NCI-H2171 treated with DMSO at 0.1 percent for 48 hours (cell line): Measurements from ENCODE around the gene NIPAL3.
A peak's percentile ranks its signal among the peaks of the same experiment; 100 is the strongest.

Experiments
- DNase-seq: peaks from one replicate; lab custom pipeline; 2025; lab: John Stamatoyannopoulos, UW

Gene NIPAL3

DNA sequence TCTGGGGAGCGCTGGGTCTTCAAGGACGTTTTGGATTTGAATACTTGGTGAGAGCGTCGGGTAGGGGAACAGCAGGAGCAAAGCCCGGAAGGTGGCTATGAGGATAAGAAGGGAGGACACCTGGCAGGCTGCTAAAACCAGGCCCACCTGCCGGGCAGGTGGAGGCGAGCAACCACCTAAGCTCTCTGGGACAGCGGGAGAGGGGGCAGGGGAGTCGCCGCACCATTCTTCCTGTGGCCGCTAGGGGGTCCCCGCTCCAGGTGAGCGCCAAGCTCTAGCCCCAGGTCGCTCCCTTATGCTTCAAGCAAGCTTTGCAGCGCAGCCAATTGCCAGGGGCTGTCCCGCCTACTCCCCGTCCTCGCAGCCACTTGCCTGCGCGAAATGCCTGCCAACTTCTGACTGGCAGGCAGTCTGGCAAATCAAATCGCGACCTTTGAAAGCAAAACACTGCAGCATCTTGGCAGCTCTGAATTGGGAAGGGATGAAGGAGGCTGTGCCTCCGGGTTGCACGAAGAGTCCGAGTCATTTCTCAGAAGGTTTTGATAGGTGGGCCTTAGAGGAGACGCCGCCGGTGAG is at the start of gene NIPAL3:
NIPAL3 (plus strand) TSS at position 469 of the 576 bp plus-strand sequence. CDS start 3,746 bp downstream, outside the sequence.
- DNase-seq: peak; percentile 99

DNA sequence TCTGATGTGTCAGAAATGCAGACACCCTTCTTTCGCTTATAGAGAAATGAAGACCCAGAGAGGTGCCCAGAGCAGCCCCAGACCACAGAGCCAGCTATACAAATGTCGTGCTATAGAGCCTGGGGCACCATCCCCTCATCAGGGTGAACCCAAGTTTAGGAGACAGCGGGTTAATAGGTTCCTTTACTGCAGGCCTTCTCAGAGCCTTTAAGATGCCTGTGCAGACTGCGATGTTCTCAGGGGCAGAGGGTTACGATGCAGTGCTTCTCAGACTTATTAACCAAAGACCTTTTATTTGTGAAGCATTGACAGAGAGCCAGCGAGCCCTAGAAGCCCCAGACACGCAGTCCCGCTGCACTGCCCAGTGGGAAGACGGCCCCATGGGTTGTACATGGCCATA is 48.9 kb upstream of the NIPAL3 start:
- DNase-seq: no peak

DNA sequence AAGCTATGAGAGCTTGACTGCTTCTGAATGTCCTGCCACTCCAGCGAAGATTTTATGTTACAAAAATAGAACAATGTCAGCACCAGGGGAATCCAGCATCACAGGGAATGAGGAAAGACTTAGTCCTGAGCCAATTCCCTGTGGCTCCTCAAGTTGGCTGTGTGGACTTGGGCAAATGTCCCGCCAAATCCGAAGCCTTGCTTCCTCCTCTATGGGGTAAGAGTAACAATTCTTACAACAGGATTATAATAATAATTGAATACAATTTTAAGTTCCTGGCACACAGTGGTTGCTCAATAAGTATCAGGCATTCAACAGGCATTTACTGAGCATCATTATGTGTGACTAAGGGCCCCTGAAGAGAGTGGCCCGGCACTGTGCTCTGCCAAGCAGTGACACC is 46.4 kb upstream of the NIPAL3 start:
- DNase-seq: no peak

DNA sequence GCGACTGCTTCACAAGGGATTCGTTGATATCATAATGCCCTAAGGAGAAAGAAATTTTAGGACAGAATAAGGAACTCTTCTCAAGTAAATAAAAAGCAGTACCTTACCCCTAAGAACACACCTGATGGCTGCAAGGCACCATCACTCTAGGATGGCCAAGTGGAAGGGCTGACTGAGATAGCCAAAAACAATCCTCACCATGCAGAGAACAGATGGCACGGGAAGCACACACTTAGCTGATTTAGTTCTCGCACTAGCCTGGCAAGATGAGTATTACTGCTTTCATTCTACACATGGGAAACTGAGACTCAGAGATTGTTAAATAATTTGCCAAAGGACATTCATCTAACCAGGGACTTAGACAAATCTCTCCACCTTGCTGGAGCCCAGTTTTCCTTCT is 45.8 kb upstream of the NIPAL3 start:
- peak; percentile 35 for DNase-seq

DNA sequence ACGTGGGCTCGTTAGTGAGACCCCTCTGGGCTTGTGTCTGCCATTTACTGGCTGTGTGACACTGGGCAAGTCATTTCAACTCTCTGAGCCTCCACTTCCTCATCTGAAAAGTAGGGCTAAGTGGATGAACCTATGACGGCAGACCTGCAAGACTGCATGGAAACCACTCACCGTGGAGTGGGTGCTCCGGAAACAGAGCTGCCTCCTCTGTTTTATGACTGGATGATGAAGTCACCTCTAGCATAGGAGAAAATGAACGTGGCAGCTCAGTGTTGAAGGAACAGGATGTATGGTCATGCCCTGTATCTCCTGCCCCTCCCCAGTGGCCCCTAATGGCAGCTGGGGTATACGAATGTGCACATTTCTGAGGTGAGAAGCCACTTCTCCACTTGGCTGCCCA is 42.6 kb upstream of the NIPAL3 start:
- DNase-seq: no peak

DNA sequence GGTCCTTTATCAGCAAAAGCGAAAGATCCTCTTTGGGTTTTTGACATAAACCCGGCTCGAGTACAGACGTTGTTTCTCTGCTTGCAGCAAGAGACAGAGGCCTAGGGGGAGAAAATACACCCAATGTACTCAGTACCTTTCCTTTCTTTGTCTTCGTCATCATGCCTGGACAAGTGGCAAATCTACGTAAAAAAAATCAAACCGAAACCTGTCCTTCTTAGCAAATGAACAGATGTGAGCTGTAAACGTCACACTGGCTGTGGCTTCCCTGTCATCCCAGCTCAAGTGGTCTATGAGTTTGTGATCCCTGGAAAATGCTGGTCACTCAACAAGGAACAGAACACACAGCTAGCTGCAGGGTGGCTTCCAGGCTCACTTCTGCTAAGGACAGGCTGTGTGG is 41.9 kb upstream of the NIPAL3 start:
- DNase-seq: peak; percentile 81

DNA sequence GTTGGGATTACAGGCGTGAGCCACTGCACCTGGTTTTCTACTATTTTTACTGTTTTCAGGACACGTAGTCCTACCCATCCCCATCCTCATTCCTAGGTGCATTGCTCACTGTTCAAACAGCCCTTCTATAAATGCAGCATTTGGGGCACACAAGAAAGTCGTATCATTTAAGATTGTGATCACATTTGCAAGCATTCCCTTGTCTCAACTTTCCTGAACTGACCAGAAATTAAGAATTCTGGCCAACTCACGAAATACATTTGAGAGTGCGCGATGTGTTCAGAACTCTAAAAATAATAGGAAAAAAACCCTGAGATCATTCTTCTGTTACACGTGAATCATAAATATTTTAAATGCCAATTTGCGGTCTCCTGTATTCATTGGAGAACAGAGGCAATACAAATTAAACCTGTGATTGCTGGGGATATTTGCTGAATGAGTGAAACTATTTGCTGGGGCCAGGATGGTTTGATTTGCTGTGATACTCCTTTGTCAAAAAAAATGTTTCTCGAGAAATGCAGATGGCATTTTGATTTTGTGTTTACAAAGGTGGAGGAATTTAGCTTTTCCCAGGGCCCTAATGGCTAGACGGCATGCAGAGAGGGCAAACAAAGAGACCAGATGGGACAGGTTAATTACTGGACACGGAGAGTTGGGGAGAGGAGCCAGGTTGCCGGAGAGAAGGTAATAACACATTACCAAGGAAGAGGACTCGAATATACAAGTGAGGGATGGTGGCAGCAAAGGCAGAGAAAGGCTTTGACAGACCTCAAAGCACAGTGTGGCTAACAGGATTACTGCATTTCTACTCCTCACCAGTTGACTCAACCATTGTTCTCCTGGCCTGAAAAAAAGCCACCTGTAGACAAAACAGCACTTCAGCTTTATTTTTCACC is 40.5 kb upstream of the NIPAL3 start:
- peak; percentile 94 for DNase-seq

DNA sequence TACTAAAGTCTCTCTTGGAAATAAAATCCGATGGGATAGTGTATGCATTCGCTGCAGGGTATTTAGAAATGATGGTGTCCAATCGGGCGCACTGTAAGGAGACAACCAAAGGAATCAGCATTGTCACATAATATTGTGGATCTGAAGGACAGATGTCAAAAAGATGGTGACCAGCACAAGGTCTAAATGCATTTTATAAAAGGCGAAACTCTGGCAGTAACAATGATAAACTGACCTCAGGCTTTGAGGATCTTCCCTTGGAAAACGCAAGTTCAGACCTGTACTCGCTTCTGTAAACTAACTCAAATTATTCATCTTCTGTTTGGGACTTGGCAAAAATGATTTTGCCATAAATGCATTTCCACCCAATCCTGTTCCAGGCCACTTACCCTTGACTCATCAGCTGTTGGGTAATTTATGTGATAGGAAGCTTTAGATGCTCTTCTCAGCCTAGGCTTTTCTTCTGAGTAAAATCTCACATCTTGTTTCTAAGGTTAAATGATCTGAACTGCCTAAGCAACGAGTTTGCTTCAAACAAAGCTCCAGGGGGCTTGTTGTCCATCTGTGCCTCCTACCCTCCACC is 35.8 kb upstream of the NIPAL3 start:
- no peak for DNase-seq

DNA sequence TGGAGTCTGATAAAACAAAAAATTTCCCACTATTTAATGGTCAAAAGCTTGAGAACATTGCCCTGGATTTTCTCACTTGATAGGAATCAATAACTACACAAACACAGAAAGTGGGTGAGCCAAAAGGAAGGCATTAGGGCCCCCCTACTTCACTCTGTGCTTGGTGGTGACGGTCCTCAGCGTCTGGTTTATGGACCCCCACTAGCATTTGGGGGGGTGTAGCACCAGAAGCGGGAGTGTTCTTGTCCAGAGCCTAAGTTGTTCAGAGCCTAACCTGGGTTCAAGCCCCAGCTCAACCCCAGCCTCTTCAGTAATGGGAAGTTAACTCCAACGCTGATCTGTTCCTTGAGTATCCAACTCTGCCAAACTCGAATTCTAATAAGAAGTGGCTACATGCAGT is 35.1 kb upstream of the NIPAL3 start:
- DNase-seq: no peak

DNA sequence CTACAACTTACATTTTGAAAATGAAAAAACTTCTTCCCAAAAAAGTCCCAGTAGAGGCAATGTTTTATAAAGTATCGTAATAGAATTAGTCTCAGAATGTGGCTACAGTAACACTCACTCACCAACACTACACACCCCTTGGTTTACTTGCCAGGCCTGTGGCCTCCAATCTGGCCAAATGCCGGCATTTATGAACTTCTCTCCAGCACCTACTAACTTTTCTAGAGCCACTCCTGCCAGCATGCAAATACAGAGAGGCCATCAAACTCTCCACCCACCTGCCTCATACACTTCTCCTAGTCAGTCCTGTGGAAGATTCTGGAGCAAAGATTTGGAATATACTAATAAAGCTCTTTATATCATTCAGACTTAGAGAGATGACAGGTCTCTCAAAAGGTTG is 34.3 kb upstream of the NIPAL3 start:
- no peak for DNase-seq

DNA sequence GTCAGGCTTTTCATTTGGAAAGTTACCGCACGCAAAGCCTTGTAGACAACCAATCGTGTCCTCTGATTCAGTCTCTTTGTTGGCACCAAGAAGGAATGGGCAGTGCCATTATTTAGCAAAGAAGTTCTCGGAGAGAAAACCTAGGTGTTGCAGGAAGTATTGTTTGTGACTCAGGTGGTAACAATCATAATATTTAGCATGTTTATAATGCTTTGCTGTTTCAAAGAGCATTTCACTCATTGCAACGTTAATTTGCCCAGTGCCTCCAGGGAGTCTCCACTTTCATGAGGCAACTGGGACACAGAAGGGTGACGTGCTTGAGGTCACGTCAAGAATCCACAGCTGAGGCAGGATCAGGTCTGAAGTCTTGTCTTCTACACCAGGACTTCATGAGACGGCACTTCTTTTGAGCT is 33.4 kb upstream of the NIPAL3 start:
- DNase-seq: no peak

DNA sequence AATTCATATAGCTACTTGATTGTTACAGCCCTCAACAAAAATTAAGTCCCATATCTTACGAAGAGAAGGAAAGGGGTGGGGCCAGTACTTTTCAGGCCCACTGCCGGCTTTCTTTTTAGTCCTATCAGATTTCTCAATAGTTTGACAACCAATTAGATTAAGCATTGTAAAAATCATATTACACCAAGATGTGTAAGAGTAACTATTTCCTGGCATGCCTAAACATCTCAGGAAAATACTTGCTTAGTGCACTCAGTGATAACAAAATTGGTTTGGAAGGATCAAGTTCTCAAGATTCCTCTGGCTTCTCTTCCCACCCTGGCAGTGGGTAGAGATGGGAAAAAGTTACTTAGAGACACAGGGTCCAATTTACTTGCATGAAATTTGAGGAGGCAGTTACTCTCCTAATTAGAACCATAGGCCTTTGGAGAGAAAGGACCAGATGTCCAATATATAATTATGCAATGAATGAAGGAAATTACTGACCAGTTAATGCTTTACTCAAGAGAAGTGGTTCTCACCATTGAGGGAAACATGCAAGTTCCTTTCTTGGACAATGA is 32.1 kb upstream of the NIPAL3 start:
- no peak for DNase-seq

DNA sequence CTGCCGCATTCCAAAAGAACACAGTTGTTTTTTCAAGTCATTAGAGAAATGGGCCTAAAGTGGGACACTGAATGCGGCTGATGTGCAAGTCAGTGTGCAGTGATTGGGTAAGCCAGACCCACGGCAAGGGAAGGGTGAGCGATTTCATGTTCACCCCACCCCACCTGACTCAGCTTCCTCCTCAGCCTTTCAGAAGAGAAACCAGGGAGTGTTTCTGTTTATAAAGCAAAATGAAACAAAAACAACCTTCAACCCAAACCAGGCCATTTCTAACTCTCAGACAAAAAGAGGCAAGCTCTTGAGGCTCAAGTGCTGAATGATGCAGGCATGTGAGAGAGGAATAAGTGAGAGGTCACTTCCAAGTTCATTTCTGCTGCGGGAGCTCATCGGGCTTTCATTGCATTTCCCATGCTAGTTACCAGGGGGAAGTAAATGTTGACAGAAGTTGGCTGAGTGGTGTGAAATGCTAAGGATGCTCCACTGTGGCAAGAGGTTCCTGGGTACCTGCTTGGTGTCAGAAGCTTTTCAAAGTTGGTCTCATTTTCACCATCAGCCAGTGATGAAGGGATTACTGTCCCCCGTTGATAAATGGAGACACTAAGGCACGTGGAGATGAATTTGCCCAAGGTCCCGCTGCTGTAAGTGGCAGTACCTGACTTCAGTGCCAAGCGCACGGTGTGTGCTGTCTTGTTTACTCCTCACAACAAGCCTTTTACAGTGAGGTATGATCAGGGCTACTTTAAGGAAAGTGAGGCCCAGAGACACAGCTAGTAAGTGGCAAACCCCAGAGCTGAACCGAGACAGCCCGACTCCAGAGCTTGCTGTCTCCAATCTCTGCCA is 31.1 kb upstream of the NIPAL3 start:
- no peak for DNase-seq

DNA sequence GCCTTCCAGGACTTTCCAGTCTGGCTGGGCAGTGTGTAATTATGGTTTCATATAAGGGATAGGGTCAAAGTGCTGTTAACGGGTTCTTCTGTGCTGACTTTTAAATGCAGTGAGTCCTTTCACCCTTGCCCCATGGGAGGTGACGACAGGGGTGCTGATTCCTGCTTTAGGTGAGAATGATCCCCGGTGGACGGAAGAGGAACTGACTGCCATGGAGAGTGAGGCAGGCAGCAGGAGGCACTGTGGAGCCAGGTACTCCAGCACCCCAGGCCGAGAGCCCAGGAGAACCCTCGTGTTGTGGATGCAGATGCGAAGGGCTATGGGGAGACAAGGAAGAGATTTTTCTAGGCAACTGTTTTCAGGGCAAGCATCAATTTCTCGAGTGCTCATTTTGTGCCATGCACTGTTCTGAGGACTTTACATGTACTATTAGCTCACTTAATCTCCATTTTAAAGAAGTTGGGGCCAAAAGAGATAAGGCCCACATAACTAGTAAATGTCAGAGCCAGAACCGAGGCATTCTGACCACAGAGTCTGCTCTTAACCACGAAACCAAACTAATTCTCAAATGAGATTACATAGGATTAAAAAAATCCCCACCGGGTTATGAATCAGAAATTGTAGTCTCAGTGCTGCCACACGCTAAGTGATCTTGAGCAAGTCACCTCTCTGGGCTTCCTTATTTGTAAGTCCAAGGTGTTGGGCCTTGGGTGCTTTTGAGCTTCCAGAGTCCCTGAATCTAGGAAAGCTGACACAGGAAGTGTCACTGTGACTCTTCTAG is 30.3 kb upstream of the NIPAL3 start:
- DNase-seq: no peak

DNA sequence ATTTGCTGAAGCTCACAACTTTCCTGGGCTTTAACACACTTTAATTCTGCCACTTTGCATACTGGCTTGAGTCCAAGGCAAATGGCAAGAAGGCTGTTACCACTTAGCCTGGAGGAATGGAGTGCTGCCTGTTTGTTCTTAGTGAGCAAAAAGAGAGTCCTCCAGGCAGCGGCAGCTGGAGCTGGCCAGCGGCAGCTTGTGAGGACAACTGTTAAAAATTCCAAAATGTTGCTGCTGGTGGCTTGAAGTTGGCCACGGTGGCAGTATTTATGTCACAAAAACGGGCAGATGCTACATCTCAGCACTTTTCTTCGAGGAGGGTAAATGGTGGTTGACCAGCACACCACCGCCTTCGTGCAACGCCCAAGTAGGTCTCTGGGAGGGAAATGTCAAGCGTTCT is 29.4 kb upstream of the NIPAL3 start:
- peak; percentile 80 for DNase-seq

DNA sequence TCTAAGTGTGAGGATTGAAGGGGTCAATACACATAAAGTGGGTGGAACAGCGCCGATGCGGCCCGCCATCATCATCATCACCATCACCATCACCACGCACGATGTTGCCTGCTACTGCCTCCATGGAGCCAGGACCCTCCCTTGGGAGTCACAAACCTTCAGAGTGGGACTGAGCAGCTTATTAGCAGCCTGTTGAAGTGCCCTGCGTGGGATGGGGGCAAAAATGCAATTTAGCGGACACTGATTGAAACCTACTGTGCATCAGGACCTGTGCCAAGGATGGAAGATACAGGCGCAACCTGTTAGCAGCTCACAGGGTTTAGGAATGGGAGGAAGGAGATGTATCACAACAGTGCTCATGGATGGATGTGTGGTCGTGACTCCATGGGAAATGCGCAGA is 28.7 kb upstream of the NIPAL3 start:
- DNase-seq: no peak

DNA sequence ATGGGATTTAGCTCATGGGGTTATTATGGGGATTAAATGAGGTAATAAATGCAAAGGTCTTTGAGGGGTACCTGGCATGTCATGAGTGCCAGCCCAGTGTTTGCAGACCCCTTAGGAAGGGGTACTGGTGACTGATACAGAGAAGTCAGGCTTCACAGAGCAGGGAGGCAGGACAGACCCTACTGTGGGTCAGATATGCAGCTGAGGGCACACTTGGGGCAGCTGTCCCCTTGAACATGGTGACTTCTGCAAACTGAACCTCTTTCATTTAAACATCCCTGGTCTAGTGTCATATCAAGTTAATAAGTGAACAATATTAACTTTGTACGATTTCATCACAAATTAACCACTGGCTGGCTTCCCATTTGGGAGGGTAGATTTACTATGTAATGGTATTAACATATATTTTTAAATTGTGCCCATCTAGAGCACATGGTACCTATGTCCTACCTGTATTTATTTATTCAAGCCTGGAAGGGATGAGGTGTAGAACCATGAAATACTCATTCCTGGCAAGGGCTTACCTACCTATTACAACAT is 27.9 kb upstream of the NIPAL3 start:
- no peak for DNase-seq

DNA sequence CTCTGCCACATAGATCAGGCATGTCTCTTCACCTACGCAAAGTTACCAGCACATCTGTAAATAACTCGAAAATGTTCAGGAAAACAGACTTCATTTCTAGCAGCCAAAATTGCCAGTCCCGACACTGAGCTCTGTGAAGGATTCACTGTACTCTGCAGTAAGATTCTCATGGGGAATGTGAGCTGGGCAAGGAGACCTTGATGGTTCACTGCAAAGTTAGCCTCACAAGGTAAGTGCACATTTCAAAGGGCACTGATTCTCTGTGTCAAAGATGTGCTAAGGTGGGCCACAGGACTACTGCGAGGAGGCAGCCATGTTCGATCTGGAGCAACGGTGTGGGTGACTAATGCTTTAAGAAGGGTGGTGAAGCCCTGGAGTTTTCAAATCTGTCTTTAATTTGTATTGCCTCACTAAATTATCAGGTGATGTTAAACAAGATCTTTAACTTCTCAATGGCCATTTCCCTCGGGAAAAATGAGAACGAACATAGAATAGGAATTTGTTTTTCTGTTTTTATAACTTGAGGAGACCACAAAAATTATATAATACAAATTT is 27.2 kb upstream of the NIPAL3 start:
- no peak for DNase-seq

DNA sequence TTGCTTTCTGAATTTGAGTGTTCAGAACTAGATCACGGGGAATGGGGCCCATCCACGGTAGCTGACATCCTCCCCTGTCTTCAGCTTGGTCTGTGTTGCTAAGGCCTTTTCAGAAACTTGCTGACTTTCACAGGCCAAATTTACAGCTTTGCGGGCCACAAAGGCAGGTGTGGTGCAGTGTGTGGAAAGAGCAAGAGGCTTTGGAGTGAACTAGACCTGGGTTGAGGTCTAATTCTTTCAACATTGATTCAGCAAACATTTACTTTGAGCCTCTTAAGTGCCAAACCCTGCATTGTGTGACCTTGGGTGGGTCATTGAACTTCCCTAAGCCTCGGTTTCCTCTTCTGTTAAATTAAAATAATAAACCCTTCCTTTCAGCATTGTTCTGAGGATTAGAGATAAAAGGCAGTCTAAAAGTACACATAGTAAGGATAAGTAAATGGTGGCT is 26.3 kb upstream of the NIPAL3 start:
- no peak for DNase-seq
